ENCODE data around the gene WDR45B.
A peak's percentile ranks its signal among the peaks of the same experiment; 100 is the strongest.
"Not testable (repeated sequence)": the region's sequence is repeated elsewhere in the genome, so short reads cannot be mapped to it uniquely, and the experiment has no call there.

The WDR45B gene

GRCh38 chr17:82598256-82599119, 49.8 kb downstream of the WDR45B start:
- DNase-seq: no peak

GRCh38 chr17:82596837-82597672, 51.2 kb downstream of the WDR45B start:
- DNase-seq: no peak

GRCh38 chr17:82596296-82596695, 51.9 kb downstream of the WDR45B start:
- DNase-seq: no peak

- no peak for DNase-seq
Observed at GRCh38 chr17:82595893-82596292, 52.4 kb downstream of the WDR45B start.

GRCh38 chr17:82594571-82594970, 53.7 kb downstream of the WDR45B start:
- no peak for DNase-seq

- no peak for DNase-seq
Observed at GRCh38 chr17:82593590-82594087, 54.6 kb downstream of the WDR45B start.

GRCh38 chr17:82592767-82593589, 55.3 kb downstream of the WDR45B start:
- peak; percentile 87 for DNase-seq

GRCh38 chr17:82592289-82592766, 55.9 kb downstream of the WDR45B start:
- no peak for DNase-seq

- no peak for DNase-seq
Observed at GRCh38 chr17:82590881-82591539, 57.2 kb downstream of the WDR45B start.

- no peak for DNase-seq
Observed at GRCh38 chr17:82590216-82590615, 58.0 kb downstream of the WDR45B start.

- no peak for DNase-seq
Observed at GRCh38 chr17:82589851-82590180, 58.4 kb downstream of the WDR45B start.

- no peak for DNase-seq
Observed at GRCh38 chr17:82588266-82589175, 59.7 kb downstream of the WDR45B start.

GRCh38 chr17:82587234-82588086, 60.8 kb downstream of the WDR45B start:
- no peak for DNase-seq

GRCh38 chr17:82586576-82587233, 61.5 kb downstream of the WDR45B start:
- DNase-seq: no peak

GRCh38 chr17:82585935-82586575, 62.2 kb downstream of the WDR45B start:
- not testable (repeated sequence) for DNase-seq

- DNase-seq: no peak
Observed at GRCh38 chr17:82583720-82584234, 64.5 kb downstream of the WDR45B start.

- DNase-seq: no peak
Observed at GRCh38 chr17:82582709-82583108, 65.5 kb downstream of the WDR45B start.

- no peak for DNase-seq
Observed at GRCh38 chr17:82582213-82582612, 66.0 kb downstream of the WDR45B start.

- not testable (repeated sequence) for DNase-seq
Observed at GRCh38 chr17:82579969-82580368, 68.3 kb downstream of the WDR45B start.

Measured in NCI-H446 treated with DMSO at 0.1 percent for 48 hours (cell line).